Measurements from ENCODE around the gene ABAT. TPM values are rescaled to one million over a fixed set of nuclear protein-coding genes. Genes with fewer than 3 reads are reported as not detected.
"Not testable (repeated sequence)": the region's sequence is repeated elsewhere in the genome, so short reads cannot be mapped to it uniquely, and the experiment has no call there.

Gene ABAT
- total RNA-seq, 4 donors from 2014 or later, result 5.5 to 8.4 (median 6.5) TPM

DNA sequence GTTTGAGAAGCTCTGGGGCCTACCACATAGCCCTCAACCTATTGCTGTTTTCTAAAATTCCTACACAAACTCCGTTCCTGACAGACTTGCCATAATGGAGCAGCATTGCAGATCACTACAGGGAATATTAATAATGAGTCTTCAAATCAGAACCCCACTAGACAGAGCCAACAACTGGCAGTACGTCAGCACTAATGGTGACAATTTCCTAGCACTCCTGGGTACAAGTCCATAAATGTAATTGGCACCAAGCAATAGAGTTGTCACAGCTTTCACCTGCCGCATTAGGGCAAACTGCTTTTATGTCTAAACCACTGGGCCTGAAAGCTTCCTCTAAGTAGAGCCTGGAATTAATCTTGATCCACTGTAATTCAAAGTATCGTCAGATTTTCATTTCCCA lies 25.5 kb upstream of the ABAT start:
- DNase-seq (ENCODE audit: low spot score) (no peak), ATAC-seq (ENCODE audit: low FRiP score) (no peak)
- TF ChIP-seq, protein P1, sequence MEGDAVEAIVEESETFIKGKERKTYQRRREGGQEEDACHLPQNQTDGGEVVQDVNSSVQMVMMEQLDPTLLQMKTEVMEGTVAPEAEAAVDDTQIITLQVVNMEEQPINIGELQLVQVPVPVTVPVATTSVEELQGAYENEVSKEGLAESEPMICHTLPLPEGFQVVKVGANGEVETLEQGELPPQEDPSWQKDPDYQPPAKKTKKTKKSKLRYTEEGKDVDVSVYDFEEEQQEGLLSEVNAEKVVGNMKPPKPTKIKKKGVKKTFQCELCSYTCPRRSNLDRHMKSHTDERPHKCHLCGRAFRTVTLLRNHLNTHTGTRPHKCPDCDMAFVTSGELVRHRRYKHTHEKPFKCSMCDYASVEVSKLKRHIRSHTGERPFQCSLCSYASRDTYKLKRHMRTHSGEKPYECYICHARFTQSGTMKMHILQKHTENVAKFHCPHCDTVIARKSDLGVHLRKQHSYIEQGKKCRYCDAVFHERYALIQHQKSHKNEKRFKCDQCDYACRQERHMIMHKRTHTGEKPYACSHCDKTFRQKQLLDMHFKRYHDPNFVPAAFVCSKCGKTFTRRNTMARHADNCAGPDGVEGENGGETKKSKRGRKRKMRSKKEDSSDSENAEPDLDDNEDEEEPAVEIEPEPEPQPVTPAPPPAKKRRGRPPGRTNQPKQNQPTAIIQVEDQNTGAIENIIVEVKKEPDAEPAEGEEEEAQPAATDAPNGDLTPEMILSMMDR (IDR thresholded peaks at IDR 0.05), result no peak

DNA sequence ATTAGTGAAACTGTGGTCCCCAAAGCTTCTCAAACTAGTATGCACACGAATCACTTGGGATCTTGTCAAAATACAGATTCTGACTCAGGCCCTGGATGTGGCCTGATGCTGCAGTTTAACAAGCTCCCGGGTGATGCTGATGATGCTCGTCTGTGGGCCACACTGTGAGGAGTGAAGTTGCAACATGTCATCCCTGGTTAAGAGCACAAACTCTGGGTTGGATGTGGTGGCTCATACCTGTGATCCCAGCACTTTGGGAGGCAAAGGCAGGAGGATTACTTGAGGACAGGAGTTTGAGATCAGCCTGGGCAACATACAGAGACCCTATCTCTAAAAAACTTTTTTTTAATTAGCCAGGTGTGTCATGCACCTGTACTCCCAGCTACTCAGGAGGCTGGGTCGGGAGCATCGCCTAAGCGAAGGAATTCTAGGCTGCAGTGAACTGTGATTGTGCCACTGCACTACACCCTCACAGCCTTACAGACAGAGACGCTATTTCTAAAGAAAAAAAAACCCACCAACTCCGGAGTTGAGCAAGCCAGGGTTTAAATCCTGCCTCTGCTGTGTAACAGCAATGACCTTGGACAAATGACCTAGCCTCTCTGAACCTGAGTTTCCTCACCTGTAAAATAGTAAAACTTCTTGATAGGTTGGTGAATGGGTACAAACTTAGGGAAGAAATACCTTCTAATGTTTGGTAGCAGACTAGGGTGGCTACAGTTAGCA lies 24.4 kb upstream of the ABAT start:
- no peak for ATAC-seq (ENCODE audit: low FRiP score)

GRCh38 chr16:8651958-8652357 lies 22.5 kb upstream of the ABAT start:
- not testable (repeated sequence) for DNase-seq (ENCODE audit: low spot score); ATAC-seq (ENCODE audit: low FRiP score)

More for the DNA sequence above, 24.4 kb upstream of the ABAT start:
- DNase-seq (ENCODE audit: low spot score), result no peak
- TF ChIP-seq, protein P1 (IDR thresholded peaks at IDR 0.05), result no peak

DNA sequence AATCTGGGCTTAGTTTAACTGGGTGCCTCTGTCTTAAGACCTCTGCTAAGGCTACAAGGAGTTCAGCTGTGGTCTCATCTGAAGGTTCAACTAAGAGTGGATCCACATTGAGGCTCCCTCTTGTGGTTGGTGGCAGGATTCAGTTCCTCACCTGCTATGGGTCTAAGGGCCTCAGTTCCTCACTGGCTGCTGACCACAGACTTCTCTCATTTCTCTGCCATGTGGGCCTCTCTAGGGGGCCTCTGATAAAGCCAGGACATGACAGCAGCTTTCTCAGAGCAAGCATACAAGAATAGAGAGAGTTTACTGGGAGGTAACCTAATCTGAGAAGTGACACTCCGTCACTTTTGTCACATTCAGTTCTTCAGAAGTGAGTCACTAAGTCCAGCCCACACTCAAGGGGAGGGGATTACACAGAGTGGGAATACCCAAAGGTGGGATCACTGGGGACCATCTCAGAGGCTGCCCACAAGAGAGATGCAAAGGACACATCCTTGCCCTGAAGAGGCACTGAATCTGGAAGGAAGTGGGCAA lies 19.2 kb upstream of the ABAT start:
- ATAC-seq (ENCODE audit: low FRiP score), result no peak
- TF ChIP-seq, protein P1 (IDR thresholded peaks at IDR 0.05), result no peak
- DNase-seq (ENCODE audit: low spot score), result no peak

DNA sequence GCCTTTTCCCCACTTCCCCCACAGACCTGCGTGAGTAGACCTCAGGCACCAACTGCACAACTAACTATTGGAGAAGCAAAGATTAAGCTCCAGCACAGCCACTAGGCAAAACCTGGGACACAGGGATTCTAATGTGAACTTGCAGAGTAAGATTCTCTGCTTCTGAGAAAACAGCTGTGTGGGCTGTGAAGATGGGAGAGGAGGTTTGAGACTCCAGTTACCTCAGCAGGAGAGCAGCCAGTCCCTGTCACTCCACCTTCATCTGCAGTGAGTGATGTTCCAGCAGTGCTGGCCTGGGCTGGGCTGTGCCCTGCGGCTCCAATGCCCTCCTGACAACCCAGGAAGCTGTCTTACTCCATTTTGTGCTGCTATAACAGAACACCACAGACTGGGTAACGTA lies 18.0 kb upstream of the ABAT start:
- ATAC-seq (ENCODE audit: low FRiP score), result no peak
- no peak for DNase-seq (ENCODE audit: low spot score)
- TF ChIP-seq, protein P1 (IDR thresholded peaks at IDR 0.05), result no peak

DNA sequence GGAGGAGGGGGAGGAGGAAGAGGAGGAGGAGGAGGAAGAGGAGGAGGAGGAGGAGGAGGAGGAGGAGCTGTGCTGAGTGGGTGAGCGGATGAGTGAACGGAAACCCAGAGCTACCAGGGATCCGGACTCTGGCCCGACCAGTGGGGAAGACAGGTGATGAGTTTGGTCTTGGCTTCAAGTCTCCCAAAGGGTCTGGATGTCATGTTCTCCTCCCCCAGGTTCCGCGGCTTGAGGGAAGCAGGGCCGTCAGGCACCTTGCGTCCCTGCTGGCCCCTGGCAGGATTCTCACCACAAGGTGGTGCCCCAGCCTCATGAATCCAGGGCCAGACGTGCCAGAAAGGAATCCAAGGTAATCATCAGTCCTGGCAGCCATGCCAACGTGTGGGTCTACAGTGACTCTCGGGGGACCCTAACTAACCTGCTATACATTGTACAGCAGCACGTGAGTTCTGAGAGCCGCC lies 13.5 kb upstream of the ABAT start:
- no peak for DNase-seq (ENCODE audit: low spot score)
- ATAC-seq (ENCODE audit: low FRiP score), result peak; percentile 75
- TF ChIP-seq, protein P1 (IDR thresholded peaks at IDR 0.05), result peak in 1 of 3 donors; percentile 55

DNA sequence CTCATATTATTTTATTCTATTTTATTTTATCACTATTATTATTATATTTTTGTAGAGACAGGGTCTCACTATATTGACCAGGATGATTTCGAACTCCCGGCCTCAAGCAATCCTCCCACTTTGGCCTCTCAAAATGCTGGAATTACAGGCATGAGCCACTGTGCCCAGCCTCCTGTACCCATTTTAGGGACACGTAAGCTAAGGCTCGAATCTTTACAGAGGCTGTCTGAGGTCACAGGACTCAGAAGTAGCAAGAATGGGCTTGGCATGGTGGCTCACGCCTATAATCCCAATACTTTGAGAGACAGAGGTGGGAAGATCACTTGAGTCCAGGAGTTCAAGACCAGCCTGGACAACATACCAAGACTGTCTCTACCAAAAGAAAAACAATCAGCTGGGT lies 12.7 kb upstream of the ABAT start:
- no peak for ATAC-seq (ENCODE audit: low FRiP score)
- TF ChIP-seq, protein P1 (IDR thresholded peaks at IDR 0.05), result no peak
- no peak for DNase-seq (ENCODE audit: low spot score)

Measured in omental fat pad (tissue), 4 donors.